OCI-LY1 (cell line): ENCODE measurements around the gene ZFC3H1.

Source experiments
- EZH2 ChIP-seq: fragments of 200-600 bp; sonication (generic), shearing (Covaris generic); IDR thresholded peaks from 2 replicates; pipeline ENCODE4 v1.8.0; 2017; ENCODE audit warnings: borderline replicate concordance, mixed run types, mild to moderate bottlenecking, antibody characterized with exemption, low read length, moderate library complexity, mixed read lengths
- TF ChIP-seq, protein P1 (sequence below): fragments of 200-600 bp; sonication (generic), shearing (Covaris generic); IDR thresholded peaks from 2 replicates; pipeline ENCODE4 v1.5.1; 2017; ENCODE audit warnings: mild to moderate bottlenecking, antibody characterized with exemption, low read length, moderate library complexity, mixed read lengths

DNA sequence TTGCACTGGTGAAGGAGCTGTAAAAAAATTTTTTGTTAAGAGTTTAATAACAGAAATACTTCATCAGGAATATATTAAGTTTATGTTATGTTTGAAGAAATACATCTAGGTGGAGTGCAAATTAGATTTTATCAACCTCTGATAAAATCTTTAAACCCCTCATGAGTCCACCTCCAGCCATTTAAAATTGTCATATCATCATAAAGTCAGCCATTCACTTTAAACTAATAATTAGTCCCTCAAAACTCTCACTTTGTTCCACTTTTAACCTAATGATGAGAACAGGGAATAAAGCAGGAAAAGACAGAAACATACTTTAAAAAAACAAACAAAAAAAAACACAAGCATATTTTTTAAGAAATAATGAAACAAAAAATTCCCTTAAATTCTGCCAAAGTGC, 25.1 kb downstream of the ZFC3H1 start:
- TF ChIP-seq, protein P1, sequence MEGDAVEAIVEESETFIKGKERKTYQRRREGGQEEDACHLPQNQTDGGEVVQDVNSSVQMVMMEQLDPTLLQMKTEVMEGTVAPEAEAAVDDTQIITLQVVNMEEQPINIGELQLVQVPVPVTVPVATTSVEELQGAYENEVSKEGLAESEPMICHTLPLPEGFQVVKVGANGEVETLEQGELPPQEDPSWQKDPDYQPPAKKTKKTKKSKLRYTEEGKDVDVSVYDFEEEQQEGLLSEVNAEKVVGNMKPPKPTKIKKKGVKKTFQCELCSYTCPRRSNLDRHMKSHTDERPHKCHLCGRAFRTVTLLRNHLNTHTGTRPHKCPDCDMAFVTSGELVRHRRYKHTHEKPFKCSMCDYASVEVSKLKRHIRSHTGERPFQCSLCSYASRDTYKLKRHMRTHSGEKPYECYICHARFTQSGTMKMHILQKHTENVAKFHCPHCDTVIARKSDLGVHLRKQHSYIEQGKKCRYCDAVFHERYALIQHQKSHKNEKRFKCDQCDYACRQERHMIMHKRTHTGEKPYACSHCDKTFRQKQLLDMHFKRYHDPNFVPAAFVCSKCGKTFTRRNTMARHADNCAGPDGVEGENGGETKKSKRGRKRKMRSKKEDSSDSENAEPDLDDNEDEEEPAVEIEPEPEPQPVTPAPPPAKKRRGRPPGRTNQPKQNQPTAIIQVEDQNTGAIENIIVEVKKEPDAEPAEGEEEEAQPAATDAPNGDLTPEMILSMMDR = no peak
- no peak for TF ChIP-seq EZH2
